Pancreas (tissue), 10 donors: ENCODE results near the gene HHIPL1. TPM values are rescaled to one million over a fixed set of nuclear protein-coding genes. Genes with fewer than 3 reads are reported as not detected.

Experiments used
- ATAC-seq, 4 donors: fragments of 200-7000 bp; cut with Tn5 transposase; one replicate each; pipeline versions ENCODE4 v1.8.0 to v1.9.1; 2020; ENCODE audit warnings: mild to moderate bottlenecking in 4 of 4, moderate library complexity in 4 of 4
- DNase-seq, 6 donors: peaks; one replicate each; pipeline ENCODE4 v3.0.0-alpha.2; 2020
- FAIRE-seq: peaks from 2 replicates; lab custom pipeline; 2012; peaks lifted over from hg19 to GRCh38; lab: Jason Lieb, UNC
- H3K27ac ChIP-seq, 4 donors: fragments of 200-600 bp; sonication (generic); 1 replicate in 3 of 4; 2 replicates in 1 of 4; pipeline versions ENCODE4 v1.5.0 to v1.8.0; 2020
- H3K27me3 ChIP-seq, 4 donors: fragments of 200-600 bp; one replicate each; pipeline ENCODE4 v1.8.0; 2021
- H3K36me3 ChIP-seq, 3 donors: fragments of 200-600 bp; sonication (generic) in 1 of 3; one replicate each; pipeline versions ENCODE4 v1.5.0 to v1.8.0; 2020 to 2021
- H3K4me1 ChIP-seq, 3 donors: fragments of 200-600 bp; one replicate each; pipeline ENCODE4 v1.8.0; 2021
- H3K4me3 ChIP-seq, 4 donors: fragments of 200-600 bp; sonication (generic) in 2 of 4; one replicate each; pipeline versions ENCODE4 v1.5.0 to v1.8.0; 2020 to 2021
- H3K9me3 ChIP-seq, 4 donors: fragments of 200-600 bp; one replicate each; pipeline ENCODE4 v1.8.0; 2021
- CTCF ChIP-seq, 4 donors: fragments of 200-600 bp; sonication (generic) in 3 of 4; IDR thresholded peaks; one replicate each; pipeline versions ENCODE4 v1.5.0 to v1.8.0; 2021; ENCODE audit warnings: antibody characterized with exemption in 4 of 4
- WGBS, 2 donors: extraction: QIAGEN DNeasy Blood & Tissue Kit; methylation state at CpG; one replicate each; pipeline ENCODE4 v1.1.7; 2013; 5-methylcytosine and 5-hydroxymethylcytosine counted together
- intact Hi-C, 3 donors: fragments of 100-400 bp; cut with DNase I; formaldehyde crosslinking; loops; one replicate each; pipeline versions ENCODE4 v1.11.1 to v1.14.2; 2022
- polyA plus RNA-seq, 2 donors: library from polyadenylated mRNA; stranded (reverse); fragments of 200-250 nt; gene quantifications; one replicate each; pipeline ENCODE4 v1.2.3, GENCODE V29; 2013
- total RNA-seq, 6 donors: library from RNA; stranded (reverse); fragmentation: NEBNext Ultra II Directional in 4 of 6; extraction: Animal tissue kit (Norgen Biotek cat#: 25700) in 4 of 6; gene quantifications; one replicate each; pipeline versions ENCODE4 v1.2.1 to v1.2.4, GENCODE V29; 2021 to 2023
- donor health status: healthy with polysubstance abuse.
- donor health status: DM: no; HTN: no; CAD: no; lungs with moderate emphysema.
- donor health status: DM: no; HTN: no; CAD: no.
- donor health status: control.
- donor health status: control.
- donor health status: Bipolar disorder and iron deficiency.
- donor health status: DM: yes; HTN: yes; CAD: no.
- donor health status: DM: no; HTN: no; CAD: no.
- donor health status: DM: no; HTN: no; CAD: no.
- donor health status: DM: yes; HTN: yes; CAD: no.

Gene HHIPL1
- total and polyA plus RNA-seq, 8 donors = 0.09 to 1.2 (median 0.23) TPM

GRCh38 chr14:99604278-99604765 lies 40.6 kb upstream of the HHIPL1 start:
- peaks cover 20 to 26% (median 23%) of the 10 kb centered on the region in 3 donors for H3K4me1 ChIP-seq
- peak; percentile 93 to 99 (median 98) for DNase-seq
- H3K36me3 ChIP-seq = no peaks in the 10 kb centered on the region
- FAIRE-seq = no peak
- no peaks in the 10 kb centered on the region for H3K9me3 ChIP-seq
- peak overlapping the region; percentile 86 to 95 (median 90) for H3K27ac ChIP-seq
- H3K27me3 ChIP-seq = no peaks in the 10 kb centered on the region
- intact Hi-C loops = loop anchor here in 1 of 3 donors (5.0 kb wide), 1 partner anchor 42 kb away; no protein-coding TSS in a partner anchor
- TF ChIP-seq CTCF (IDR thresholded peaks at IDR 0.05) = no peak
- peak overlapping the region; percentile 65 to 89 (median 76) for H3K4me3 ChIP-seq
- peak; percentile 85 to 93 (median 90) for ATAC-seq
- 0 to 1% methylated on average over 34 to 65 of the region's 65 CpGs for WGBS, 2 donors

- peak in 5 of 6 donors; percentile 43 to 83 (median 65) for DNase-seq
- 0 to 1% methylated on average over 23 to 50 of the region's 50 CpGs for WGBS, 2 donors
- peak overlapping the region; percentile 65 to 89 (median 76) for H3K4me3 ChIP-seq
- peaks cover 15 to 21% (median 18%) of the 10 kb centered on the region in 3 donors for H3K4me1 ChIP-seq
- ATAC-seq = peak; percentile 37 to 61 (median 48)
- H3K36me3 ChIP-seq = no peaks in the 10 kb centered on the region
- H3K27ac ChIP-seq = peak overlapping the region; percentile 86 to 95 (median 90)
- H3K27me3 ChIP-seq = no peaks in the 10 kb centered on the region
- intact Hi-C loops = loop anchor here in 1 of 3 donors (5.0 kb wide), 1 partner anchor 43 kb away; no protein-coding TSS in a partner anchor
- TF ChIP-seq CTCF (IDR thresholded peaks at IDR 0.05) = no peak
- no peaks in the 10 kb centered on the region for H3K9me3 ChIP-seq
- no peak for FAIRE-seq
Observed at GRCh38 chr14:99604766-99605298, 40.1 kb upstream of the HHIPL1 start.

DNA sequence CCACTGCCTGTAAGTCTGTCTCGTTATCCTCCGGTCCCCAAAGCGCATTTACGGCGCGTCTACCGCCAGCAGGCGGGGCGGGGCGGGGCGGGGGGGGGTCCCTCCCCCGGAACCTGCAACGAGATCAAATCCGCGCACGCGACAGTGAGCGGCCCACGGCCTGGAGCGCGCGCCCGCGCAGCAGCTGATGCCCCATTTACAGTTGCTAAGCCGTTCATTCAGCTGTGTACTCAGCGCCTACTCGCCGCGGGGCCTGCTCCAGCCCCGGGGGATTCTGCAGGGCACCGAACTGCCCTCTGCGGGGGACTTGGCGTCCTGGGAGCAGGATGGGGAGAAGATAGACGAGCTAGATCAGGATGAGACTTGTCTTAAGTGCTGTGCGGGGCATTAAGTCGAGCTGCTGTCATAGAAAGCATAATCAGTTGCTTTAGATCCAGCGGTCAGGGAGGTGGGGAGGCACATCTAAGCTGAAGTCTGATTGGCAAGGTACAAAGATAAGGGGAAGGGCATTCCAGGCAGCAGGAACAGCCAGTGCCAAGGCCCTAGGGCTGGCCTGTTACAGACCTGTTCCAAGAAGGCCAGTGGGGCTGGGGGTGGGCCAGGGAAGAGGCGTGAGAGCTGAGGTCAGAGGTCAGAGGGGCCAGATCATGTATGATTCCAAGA lies 39.5 kb upstream of the HHIPL1 start:
- Histone ChIP-seq H3K9me3 (no peaks in the 10 kb centered on the region), H3K4me3 (peak overlapping the region; percentile 65 to 89 (median 76)), H3K36me3 (no peaks in the 10 kb centered on the region), H3K4me1 (peaks cover 9 to 15% (median 12%) of the 10 kb centered on the region in 3 donors), H3K27me3 (no peaks in the 10 kb centered on the region), H3K27ac (peak overlapping the region; percentile 86 to 95 (median 90))
- intact Hi-C loops = no loop called here
- ATAC-seq (peak; percentile 13 to 39 (median 32)), DNase-seq (peak; percentile 62 to 79 (median 68)), FAIRE-seq (no peak)
- WGBS, 2 donors = 1 to 2% methylated on average over 33 to 38 of the region's 38 CpGs
- no peak for TF ChIP-seq CTCF (IDR thresholded peaks at IDR 0.05)

DNA sequence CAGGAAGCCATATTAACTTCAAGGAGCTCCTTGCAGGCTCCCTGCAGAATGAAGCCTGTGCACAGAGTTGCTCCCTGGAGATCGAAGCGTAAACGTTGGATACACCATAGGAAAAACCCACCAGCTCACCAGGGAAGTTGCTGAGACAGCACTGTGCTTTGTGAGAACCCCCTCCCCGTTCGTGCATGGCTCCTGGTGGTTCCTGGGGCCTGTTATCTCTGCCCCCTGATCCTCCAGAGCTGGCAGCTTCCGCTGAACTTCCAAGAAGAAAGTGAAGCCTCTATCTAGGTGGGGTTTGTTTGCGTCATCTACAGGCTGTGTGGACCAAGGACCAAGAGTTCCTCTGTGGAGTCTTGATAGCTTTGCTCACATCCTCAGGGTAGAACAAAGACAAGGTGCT lies 38.6 kb upstream of the HHIPL1 start:
- Histone ChIP-seq H3K27ac (no peak overlapping the region), H3K27me3 (no peaks in the 10 kb centered on the region)
- intact Hi-C loops = no loop called here

More for the DNA sequence above, 38.6 kb upstream of the HHIPL1 start:
- H3K9me3 ChIP-seq = no peaks in the 10 kb centered on the region
- peaks cover 0 to 7% (median 3%) of the 10 kb centered on the region in 3 donors for H3K4me1 ChIP-seq
- no peak overlapping the region for H3K4me3 ChIP-seq
- FAIRE-seq = no peak
- no peak for ATAC-seq
- no peak for TF ChIP-seq CTCF (IDR thresholded peaks at IDR 0.05)
- DNase-seq = no peak
- H3K36me3 ChIP-seq = no peaks in the 10 kb centered on the region
- 77 to 80% methylated on average over 7 of the region's 7 CpGs for WGBS, 2 donors
